IPS DF 4.7 (cell line): ENCODE results near the gene DNAAF5.

Experiments
- DNase-seq: peaks from one replicate; pipeline ENCODE4 v3.0.0-alpha.2; 2013; ENCODE audit warnings: low spot score; ENCODE audit errors: extremely low read depth

DNAAF5 gene

DNA sequence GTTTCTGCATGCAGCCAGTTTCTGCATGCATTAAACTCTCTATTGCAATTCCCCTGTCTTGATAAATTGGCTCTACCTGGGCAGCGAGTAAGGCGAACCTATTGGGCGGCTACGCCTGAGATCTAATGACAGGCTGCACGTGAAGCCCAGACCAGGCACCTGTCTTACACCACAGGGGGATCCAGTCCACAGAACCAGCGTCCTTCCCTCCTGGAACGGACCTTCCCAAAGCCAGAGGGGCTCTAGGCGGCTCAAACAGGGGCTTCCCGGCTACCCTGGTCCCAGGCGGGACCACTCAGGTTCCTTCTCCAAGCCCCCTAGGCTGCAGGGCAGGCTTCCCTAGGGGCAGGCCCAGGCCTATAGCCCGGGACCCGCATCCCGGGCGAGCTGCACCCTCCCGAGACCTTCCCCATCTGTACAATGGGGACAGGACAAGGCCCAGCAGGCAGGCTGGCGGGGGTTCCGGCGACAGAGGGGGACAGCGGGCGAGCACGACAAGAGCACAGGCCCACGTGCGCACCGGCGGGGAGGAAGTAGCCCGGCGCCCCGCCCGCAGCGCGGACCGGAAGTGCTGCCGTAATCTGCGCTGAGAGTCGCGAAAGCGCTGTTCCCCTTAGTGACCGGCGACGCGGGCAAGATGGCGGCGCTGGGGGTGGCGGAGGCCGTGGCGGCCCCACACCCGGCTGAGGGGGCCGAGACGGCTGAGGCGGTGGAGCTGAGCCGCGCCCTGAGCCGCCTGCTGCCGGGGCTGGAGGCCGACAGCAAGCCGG is at the start of gene DNAAF5:
Gene DNAAF5 (plus strand): TSS at position 616 of the 770 bp plus-strand sequence. CDS start 22 bp downstream, at position 638.
- no peak for DNase-seq

DNA sequence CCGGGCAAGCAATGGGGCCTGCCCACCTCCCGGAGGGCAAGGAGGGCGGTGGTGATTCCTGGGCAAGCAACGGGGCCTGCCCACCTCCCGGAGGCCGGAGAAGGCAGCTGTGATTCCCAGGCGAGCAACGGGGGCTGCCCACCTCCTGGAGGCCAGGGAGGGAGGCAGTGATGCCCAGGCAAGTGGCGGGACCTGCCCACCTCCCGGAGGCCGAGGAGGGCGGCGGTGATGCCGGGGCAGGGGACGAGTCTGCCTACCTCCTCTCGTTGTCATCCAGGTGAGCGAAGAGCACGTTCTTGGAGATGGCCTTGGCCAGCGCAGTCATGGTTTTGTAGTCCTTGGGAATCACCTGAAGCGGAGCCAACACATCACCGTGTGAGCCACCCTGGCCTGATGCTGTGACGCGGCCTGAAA is 49.5 kb upstream of the DNAAF5 start:
- no peak for DNase-seq

DNA sequence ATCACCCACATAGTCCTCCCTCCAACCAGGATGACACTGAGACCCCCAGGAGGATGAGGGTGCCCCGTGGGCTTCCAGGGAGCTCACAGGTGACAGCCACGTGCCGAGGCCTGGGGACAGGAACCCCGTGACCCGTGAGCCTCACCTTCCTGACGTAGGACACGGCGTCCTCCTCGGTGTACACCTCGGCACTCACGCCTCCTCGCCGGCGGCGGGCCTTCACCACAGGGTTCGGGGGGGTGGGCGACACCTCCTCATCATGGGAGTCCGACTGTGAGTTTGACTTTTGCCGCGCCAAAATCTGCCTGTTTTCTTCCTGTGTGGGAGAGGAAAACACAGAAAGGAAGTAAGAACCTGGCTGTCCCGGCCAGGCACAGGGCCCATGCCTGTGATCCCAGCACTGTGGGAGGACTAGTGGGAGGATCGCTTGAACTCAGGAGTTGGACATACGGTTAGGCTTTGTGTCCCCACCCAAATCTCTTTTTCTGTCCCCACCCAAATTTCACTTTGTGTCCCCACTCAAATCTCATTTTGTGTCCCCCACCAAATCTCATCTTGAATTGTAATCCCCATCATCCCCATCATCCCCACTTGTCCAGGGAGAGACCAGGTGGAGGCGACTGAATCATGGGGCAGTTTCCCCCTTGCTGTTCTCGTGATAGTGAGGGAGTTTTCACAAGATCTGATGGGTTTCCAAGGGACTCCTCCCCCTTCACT is 45.9 kb upstream of the DNAAF5 start:
- no peak for DNase-seq

DNA sequence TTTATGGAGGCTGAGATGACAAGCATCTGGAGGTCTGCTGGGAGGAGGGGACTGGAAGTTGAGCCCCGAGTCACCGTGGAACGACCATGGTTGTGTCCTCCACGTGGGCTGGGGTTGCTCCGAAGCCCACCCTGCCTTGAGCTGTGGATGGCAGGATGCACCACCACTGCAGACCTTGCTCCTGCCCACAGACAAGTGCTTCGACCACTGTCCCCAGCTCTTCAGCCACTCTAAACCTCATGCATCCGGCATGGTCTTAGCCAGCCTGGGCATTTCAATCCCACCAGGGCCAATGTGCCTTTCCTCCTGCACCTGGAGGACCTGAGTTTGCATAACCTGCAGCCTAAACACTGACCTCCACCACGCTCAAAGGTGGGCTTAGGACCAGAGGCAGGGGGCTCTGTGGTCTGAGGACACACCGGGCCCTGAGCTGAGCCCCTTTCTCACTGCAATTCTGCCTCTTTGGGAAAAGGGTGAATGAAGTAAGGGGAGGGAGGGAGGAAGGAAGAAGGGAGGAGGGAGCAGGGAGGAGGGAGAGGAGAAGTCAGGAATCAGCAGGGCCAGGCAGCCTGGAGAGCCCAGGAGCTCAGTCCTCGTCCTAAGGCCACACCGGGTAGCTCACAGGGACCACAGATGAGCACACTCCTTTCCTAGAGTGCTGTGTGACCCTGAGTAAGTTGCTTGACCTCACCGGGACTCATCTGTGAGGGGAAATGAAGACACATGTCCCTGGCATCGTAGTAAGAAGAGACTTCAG is 44.8 kb upstream of the DNAAF5 start:
- no peak for DNase-seq

DNA sequence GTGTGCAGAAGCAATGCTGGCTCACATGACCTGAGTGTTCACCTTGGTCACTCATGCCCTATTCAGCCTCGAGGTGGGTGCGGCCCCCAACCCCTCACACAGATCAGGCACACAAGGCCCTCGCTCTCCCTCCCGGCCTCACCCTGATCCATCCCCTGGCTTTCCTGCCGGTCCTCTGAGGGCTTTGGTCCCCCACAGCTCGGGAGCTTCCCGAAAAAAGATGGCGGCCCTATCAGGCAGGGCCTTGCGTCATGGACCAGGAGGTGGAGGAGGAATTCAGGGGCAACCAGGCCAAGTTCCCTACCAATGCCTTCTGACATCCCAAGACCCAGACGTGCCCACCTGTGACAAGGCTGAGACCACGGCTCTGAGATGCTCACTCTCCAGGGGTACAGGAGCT is 43.7 kb upstream of the DNAAF5 start:
- no peak for DNase-seq

DNA sequence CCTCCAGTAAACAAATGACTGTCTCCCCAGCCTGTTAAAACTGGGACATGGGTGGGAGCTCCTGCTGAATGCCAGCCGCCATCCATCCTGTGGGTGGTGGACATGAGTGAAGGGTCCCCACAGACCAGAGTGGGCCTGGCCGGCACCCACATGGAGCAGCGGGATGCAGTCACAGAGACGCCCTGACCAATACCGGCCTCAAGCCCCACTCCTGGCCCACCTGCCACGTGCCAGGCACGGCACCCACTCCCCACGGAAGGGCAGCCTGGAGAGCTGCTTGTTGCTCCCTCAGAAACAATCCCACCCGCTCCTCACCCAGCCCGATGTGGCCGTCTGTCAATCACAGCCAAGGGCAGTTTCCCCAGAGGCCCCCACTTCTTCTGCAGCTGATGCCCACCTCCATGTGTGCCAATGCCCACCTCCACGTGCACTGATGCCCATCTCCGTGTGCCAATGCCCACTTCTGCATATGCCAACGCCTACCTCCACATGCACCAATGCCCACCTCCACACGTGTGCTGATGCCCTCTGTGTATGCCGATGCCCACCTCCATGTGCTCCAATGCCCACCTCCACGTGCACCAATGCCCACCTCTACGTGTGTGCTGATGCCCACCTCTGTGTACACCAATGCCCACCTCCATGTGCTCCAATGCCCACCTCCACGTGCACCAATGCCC is 42.8 kb upstream of the DNAAF5 start:
- no peak for DNase-seq

DNA sequence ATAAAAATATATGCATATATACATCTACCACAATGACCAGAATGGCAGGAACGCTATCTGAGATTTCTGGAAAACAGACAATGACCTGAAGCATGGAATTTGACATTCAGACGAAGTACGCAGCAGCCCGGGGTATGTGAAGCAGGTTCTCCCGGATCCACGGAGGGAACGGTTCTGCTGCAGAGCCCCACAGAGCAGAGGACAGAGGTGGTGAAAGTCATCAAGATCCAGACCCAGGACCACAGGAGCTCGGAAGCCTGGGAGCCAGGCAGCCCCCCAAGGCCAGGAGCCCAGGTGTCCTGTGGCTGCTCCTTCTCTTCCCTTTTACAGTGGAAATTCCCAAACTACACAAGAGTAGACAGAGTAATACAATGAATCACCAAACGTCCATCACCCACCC is 42.1 kb upstream of the DNAAF5 start:
- no peak for DNase-seq

DNA sequence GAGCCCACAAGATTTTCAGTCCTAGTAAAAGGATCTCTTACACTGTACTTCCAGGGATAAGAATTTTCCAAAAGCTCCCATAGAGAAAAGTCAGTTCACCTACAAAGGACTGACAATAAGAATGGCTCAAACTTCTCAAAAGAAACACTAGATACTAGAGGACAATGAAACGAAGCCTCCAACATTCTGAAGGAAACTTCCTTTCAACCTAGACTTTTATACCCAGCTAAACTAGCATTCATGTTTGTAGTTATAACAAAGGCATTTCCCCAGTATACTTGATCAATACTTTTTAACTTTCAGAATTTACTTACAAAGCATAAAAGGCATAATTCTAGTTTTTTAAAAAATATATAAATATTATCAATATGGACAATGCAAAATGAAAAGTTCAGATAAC is 41.0 kb upstream of the DNAAF5 start:
- DNase-seq: no peak

DNA sequence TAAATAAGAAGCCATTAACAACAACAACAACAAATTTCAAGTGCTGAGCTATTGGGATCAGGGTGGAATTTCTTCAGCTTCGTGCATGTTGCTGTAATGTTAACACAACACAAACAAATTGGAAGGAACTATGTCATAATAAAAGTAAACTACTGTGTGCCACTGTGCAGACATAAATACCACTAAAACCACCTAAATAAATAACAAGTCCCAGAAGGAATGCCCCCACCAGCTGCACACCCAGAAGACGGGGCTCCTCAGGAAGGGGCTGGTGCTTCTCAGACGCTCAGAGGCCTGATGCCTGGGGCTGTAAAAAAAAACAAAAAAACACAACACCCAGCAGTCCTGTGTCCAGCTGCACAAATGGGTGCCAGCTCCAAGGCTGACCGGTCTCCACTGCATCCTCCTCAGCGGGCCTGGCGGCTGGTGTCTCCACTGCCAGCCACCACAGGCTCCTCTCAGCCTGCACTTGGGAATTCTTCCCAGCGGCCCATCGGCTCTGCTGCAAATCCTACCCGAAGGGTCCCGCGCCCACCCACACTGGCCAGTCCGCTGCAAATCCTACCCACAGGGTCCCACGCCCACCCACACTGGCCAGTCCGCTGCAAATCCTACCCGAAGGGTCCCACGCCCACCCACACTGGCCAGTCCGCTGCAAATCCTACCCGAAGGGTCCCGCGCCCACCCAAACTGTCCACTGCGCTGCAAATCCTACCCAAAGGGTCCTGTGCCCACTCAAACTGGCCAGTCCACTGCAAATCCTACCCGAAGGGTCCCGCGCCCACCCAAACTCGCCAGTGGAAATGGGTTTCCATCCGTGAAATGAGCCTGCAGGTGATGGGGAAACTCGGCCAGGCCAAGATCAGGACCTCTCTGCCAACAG is 35.8 kb upstream of the DNAAF5 start:
- DNase-seq: no peak

DNA sequence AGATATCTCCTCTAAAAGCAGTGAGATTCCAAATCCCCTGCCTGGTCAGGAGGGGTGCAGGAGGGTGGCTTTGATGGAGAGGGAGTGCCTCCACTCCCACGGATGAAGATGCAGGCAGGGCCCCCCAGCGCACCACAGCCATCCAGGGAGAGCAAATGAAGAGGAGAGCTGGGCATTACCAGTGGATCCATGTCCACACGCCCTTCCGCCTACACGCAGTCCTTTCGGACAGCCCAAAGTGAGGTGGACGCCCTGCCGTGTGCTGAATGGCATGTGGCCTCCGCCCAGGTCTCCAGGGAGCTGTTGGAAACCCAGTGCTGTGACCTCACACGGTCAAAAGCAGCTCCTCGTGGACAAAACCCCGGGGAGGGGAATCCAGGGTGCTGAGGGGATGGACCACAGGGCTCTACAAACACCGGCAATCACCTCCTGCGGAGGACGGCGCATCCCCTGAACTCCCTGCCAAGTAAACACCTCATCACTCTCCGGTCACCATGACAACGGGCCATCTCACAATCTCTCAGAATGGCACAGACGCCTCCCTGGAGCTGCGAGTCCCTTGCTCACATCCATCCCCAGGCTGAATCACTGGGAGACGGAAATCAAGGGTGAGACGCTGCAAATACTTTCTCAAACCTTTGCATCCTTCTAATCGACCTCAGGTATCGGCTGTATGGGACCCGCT is 35.0 kb upstream of the DNAAF5 start:
- no peak for DNase-seq

DNA sequence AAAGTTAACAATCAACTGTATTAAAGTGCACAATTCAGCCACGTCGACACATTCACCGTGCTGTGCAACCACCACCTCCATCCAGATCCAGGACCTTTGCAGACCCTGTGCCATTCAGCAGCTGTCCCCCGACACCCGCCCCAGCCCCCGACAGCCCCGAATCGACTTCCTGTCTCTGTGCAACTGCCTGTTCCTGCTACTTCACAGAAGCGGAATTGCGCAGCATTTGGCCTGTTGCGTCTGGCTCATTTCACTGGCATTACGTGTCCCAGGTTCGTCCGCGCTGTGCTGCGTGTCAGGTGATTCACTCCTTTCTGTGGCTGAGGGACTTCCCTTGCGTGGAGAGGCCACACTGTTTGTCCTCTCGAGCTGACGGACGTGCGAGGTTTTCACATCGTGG is 33.2 kb upstream of the DNAAF5 start:
- DNase-seq: no peak

DNA sequence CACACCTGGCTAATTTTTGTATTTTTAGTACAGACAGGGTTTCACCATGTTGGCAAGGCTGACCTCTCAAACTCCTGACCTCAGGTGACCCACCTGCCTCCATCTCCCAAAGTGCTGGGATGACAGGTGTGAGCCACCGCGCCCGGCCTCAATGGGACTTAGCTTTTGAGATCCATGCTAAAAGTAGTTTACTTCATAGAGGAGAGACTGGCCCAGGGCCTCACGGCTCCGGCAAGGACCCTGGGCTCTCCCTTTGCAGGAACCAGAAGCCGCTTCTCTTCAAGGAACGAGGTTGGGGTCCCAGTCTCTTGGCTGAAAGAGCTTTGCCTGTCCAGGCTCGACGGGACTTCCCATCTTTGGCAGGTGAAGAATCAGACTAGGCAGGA is 30.1 kb upstream of the DNAAF5 start:
- no peak for DNase-seq

DNA sequence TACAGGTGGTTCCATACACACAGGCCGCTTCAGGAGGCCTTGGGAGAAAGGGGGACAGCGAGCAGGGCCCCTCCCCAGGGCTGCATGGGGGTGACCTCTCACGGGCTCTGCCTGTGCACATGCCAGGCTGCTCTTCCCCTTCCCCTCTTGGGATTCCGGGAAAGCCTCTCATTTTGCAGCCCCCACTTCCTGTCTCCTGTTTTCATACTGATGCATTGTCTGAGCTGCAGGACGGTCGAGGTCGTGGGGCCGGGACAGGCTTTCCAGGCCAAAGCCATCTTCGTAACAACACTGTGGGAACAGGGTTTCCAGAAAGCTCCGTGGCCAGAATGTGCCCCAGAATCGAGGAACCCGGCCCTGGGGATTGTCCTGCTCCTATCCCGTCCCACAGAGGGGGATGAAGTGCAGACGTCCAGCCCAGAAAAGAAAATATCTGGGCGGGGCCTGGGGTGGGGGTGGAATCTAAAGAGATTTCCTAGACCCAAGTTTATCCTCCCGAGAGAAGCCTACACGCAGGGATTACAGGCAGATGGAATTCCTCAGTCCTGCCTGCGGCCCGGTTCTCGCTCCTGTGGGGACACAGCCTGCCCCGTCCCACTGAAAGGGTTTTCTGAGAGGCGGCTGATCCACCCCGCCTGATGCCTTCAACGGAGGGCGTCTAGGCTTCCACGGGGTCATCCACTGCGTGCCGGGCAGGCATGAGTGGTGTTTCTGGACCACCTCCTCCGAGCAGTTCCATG is 29.5 kb upstream of the DNAAF5 start:
- DNase-seq: no peak

DNA sequence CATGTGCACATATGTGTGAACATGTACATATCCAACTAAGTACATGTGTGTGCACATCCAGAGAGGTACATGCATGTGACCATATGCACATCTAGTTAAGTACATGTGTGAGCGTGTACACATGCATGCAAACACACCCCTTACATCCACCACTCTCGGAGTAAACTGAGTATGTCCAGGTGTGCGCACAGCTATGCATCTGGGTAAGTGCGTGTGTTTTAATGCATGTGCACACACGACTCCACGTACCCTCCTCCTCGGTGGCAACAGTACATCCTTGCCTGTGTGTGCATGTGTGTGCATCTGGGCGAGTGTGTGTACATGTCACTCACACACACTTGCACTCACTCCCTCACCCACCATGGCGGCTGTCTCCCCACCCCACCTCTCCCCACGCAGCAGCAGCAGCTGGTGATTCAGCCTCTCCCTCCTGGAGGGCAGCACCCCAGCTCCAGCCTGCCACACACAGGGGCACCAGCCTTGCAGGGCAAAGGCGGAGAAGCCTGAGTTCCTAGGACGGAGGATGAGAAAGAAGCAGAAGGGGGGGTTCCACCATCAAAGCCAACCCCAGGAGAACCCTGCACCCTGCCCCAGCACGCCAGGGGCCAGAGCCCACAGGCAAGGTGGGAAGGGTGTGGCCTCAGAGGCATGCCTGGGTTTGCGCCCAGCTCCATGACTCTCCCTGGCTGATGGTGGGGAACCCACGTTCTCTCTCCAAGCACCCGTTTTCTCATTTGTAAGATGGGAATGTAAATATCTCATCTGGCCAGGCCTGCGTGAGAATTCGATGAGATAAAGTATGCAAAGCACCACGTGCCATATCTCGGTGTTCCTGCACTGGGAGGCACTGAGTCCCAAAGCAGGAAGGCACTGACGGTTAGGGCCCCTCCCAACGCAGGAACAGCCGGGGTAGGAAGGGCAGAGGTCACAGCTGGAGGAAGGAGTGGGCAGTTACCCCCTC is 27.7 kb upstream of the DNAAF5 start:
- no peak for DNase-seq

DNA sequence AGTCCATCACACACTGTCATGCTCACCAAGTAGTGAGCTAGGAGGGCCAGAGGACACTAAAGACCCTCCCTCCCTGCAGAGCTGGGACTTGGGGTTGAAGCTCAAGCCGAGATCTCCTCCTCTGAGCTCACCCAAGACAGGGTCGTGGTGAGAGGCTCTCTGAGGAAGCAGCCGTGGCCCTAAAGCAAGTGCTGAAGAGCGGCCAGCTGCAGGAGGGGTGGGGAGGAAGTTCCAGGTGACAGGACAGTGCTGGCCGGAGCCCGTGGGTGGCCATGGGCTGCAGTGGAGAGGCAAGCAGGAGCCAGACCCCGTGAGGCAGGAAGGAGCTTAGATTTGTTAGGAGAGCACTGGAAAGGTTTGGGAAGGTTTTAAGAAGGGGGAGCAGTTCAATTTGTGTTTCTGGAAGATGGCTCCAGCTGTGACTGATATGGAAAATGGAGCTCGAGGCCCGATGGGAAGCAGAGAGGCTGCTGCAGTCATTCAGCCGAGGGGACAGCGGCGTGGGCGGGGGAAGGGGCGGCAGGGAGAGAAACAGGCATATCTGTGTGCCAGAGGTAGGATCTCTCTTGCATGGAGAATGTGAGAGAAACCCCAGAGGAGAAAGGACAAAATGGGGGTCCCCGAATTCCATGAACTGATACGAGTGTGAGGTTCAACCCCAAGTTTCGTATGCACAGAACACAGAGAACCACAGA is 26.9 kb upstream of the DNAAF5 start:
- no peak for DNase-seq

DNA sequence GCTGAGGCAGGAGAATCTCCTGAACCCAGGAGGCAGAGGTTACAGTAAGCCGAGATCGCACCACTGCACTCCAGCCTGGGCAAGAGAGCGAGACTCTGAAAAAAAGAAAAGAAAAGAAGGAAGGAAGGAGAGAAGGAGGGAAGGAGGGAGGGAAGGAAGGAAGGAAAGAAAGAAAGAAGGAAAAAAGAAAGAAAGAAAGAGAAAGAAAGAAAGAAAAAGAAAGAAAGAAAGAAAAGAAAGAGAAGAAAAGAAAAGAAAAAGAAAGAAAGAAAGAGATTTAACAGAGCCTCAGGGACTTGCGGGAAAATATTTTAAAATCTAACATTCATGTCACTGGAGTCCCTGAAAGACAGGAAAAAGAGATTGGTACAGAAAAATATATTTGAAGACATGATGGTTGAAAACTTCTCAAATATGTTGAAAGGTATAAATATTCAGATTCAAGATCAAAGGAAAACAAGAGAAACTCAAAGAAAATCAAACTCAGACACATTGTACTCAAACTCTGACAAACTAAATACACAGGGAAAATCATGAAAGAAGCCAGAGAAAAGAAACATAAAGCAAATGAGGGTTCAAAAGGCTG is 25.3 kb upstream of the DNAAF5 start:
- DNase-seq: no peak

DNA sequence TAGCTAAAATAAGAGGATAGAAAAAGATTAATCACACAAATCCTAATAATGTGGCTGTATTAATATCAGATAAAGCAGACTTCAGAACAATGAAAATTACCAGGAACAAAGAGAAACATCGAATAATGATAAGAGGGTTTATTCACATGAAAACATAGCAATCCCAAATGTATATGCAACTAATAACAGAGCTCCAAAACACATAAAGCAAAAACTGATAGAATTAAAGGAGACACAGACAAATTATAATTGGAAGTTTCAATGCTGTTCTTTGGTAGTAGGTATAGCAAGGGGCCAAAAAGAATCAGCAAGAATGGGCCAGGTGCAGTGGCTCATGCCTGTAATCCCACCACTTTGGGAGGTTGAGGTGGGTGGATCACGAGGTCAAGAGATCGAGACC is 23.4 kb upstream of the DNAAF5 start:
- DNase-seq: no peak
